Erythroblast (primary cell): ENCODE data around the gene CDK7.

ENCODE experiments used
- DNase-seq, 2 experiments: peaks; one replicate each; lab custom pipeline; 2025; lab: John Stamatoyannopoulos, UW
- GATA1 ChIP-seq: IDR thresholded peaks from 2 replicates; pipeline ENCODE4 v1.6.1; 2011; ENCODE audit warnings: low read depth, mild to moderate bottlenecking, control low read depth, low read length, moderate library complexity
- POLR2A ChIP-seq: IDR thresholded peaks from 2 replicates; pipeline ENCODE4 v1.6.1; 2011; ENCODE audit warnings: mild to moderate bottlenecking, low read length

The CDK7 gene

GRCh38 chr5:69234457-69235268 is at the start of gene CDK7:
CDK7 (plus strand) TSS chr5:69234886; CDS start chr5:69234976, 90 bp downstream.
- DNase-seq: peak; percentile 95
- TF ChIP-seq POLR2A (peak; percentile 86), GATA1 (peak; percentile 18)

GRCh38 chr5:69187342-69187741 is 47.3 kb upstream of the CDK7 start:
- DNase-seq: peak in 1 of 2 experiments; percentile 59
- TF ChIP-seq GATA1: no peak
- no peak for TF ChIP-seq POLR2A

GRCh38 chr5:69188811-69189161 is 45.9 kb upstream of the CDK7 start:
- TF ChIP-seq POLR2A (no peak), GATA1 (no peak)
- no peak for DNase-seq

- DNase-seq: peak; percentile 93 to 94
- TF ChIP-seq GATA1 (no peak), POLR2A (peak; percentile 83)
Measured at GRCh38 chr5:69189162-69190086, 45.3 kb upstream of the CDK7 start, which contains the start of gene CENPH. CENPH (plus strand) TSS chr5:69189583; CDS start chr5:69189635, 52 bp downstream.

- no peak for DNase-seq
- TF ChIP-seq POLR2A: no peak
- TF ChIP-seq GATA1: no peak
Measured at GRCh38 chr5:69202497-69202896, 32.2 kb upstream of the CDK7 start.

- TF ChIP-seq GATA1: no peak
- no peak for TF ChIP-seq POLR2A
- peak; percentile 6 to 36 for DNase-seq
Measured at GRCh38 chr5:69206528-69207190, 28.0 kb upstream of the CDK7 start.

GRCh38 chr5:69209602-69210001 is 25.1 kb upstream of the CDK7 start:
- TF ChIP-seq POLR2A (no peak), GATA1 (no peak)
- DNase-seq: no peak

- TF ChIP-seq POLR2A (no peak), GATA1 (no peak)
- DNase-seq: no peak
Measured at GRCh38 chr5:69211200-69211599, 23.5 kb upstream of the CDK7 start.

- DNase-seq: no peak
Measured at GRCh38 chr5:69212022-69212421, 22.7 kb upstream of the CDK7 start.

GRCh38 chr5:69213513-69214215 is 21.0 kb upstream of the CDK7 start:
- peak; percentile 35 to 79 for DNase-seq
- TF ChIP-seq POLR2A (no peak), GATA1 (no peak)

More at GRCh38 chr5:69212022-69212421, 22.7 kb upstream of the CDK7 start:
- TF ChIP-seq POLR2A (no peak), GATA1 (no peak)

GRCh38 chr5:69217151-69217511 is 17.6 kb upstream of the CDK7 start:
- TF ChIP-seq GATA1 (no peak), POLR2A (no peak)
- DNase-seq: peak in 1 of 2 experiments; percentile 51

- peak; percentile 93 for TF ChIP-seq POLR2A
- TF ChIP-seq GATA1: no peak
- DNase-seq: peak; percentile 94 to 95
Measured at GRCh38 chr5:69217548-69218526, 16.8 kb upstream of the CDK7 start.
